Stimulated activated effector memory CD8-positive, alpha-beta T cell treated with anti-CD3 and anti-CD28 coated beads, Interleukin-12 subunit alpha, Interleukin-12 subunit beta, amount 100 ng/mL, for 72 hours (primary cell): ENCODE measurements around the gene PLEKHF1.
"Not testable (repeated sequence)": the region's sequence is repeated elsewhere in the genome, so short reads cannot be mapped to it uniquely, and the experiment has no call there.

Experiments
- ATAC-seq: fragments of 150-1000 bp; cut with Tn5 transposase; 2 replicates; pipeline ENCODE4 v1.10.0; 2021
- DNase-seq, 2 donors: peaks; one replicate each; pipeline ENCODE4 v3.0.0; 2021 to 2022; ENCODE audit warnings: low spot score in 2 of 2
- H3K27ac Mint-ChIP-seq: one replicate; pipeline ENCODE4 v1.8.0; 2022; ENCODE audit warnings: mild to moderate bottlenecking, mixed read lengths
- H3K36me3 Mint-ChIP-seq: one replicate; pipeline ENCODE4 v1.8.0; 2022; ENCODE audit warnings: mild to moderate bottlenecking, mixed read lengths
- H3K4me1 Mint-ChIP-seq: one replicate; pipeline ENCODE4 v1.8.0; 2022; ENCODE audit warnings: mixed read lengths
- H3K4me3 Mint-ChIP-seq: one replicate; pipeline ENCODE4 v1.8.0; 2022; ENCODE audit warnings: mild to moderate bottlenecking, mixed read lengths
- H3K9me3 Mint-ChIP-seq: one replicate; pipeline ENCODE4 v1.8.0; 2022; ENCODE audit warnings: mixed read lengths

PLEKHF1 gene

GRCh38 chr19:29667387-29667783 lies 2.1 kb downstream of the PLEKHF1 start:
- Mint-ChIP-seq H3K9me3 (no peaks in the 10 kb centered on the region), H3K4me1 (peaks cover 69% of the 10 kb centered on the region), H3K27ac (peak overlapping the region; percentile 78), H3K36me3 (peaks cover 61% of the 10 kb centered on the region), H3K4me3 (peak overlapping the region; percentile 88)
- DNase-seq (no peak), ATAC-seq (no peak)

GRCh38 chr19:29667901-29668341 lies 2.7 kb downstream of the PLEKHF1 start:
- peaks cover 64% of the 10 kb centered on the region for H3K36me3 Mint-ChIP-seq
- peak overlapping the region; percentile 78 for H3K27ac Mint-ChIP-seq
- peak overlapping the region; percentile 88 for H3K4me3 Mint-ChIP-seq
- no peaks in the 10 kb centered on the region for H3K9me3 Mint-ChIP-seq
- peaks cover 69% of the 10 kb centered on the region for H3K4me1 Mint-ChIP-seq
- ATAC-seq = peak; percentile 29
- DNase-seq = no peak

- Mint-ChIP-seq H3K4me3 (peak overlapping the region; percentile 88), H3K4me1 (peaks cover 79% of the 10 kb centered on the region), H3K9me3 (no peaks in the 10 kb centered on the region), H3K36me3 (peaks cover 75% of the 10 kb centered on the region), H3K27ac (peak overlapping the region; percentile 78)
- DNase-seq (no peak), ATAC-seq (no peak)
These were observed 3.7 kb downstream of the PLEKHF1 start for GRCh38 chr19:29668746-29669609.

- Mint-ChIP-seq H3K27ac (peak overlapping the region; percentile 78), H3K4me3 (peak overlapping the region; percentile 88), H3K4me1 (peaks cover 80% of the 10 kb centered on the region), H3K36me3 (peaks cover 84% of the 10 kb centered on the region), H3K9me3 (no peaks in the 10 kb centered on the region)
- no peak for DNase-seq
- ATAC-seq = no peak
These were observed 5.0 kb downstream of the PLEKHF1 start for GRCh38 chr19:29670255-29670654.

GRCh38 chr19:29671026-29671392 lies 5.7 kb downstream of the PLEKHF1 start:
- peak overlapping the region; percentile 88 for H3K4me3 Mint-ChIP-seq
- not testable (repeated sequence) for ATAC-seq, DNase-seq, H3K9me3 Mint-ChIP-seq
- peaks cover 89% of the 10 kb centered on the region for H3K36me3 Mint-ChIP-seq
- peaks cover 88% of the 10 kb centered on the region for H3K4me1 Mint-ChIP-seq
- peak overlapping the region; percentile 97 for H3K27ac Mint-ChIP-seq

- peak; percentile 60 to 90 for DNase-seq
- peak; percentile 82 for ATAC-seq
- Mint-ChIP-seq H3K27ac (peak overlapping the region; percentile 97), H3K4me3 (peak overlapping the region; percentile 88), H3K4me1 (peaks cover 93% of the 10 kb centered on the region), H3K36me3 (peaks cover 89% of the 10 kb centered on the region), H3K9me3 (no peaks in the 10 kb centered on the region)
These were observed 6.3 kb downstream of the PLEKHF1 start for GRCh38 chr19:29671393-29672160.

- peaks cover 89% of the 10 kb centered on the region for H3K36me3 Mint-ChIP-seq
- peaks cover 93% of the 10 kb centered on the region for H3K4me1 Mint-ChIP-seq
- peak overlapping the region; percentile 88 for H3K4me3 Mint-ChIP-seq
- H3K9me3 Mint-ChIP-seq = no peaks in the 10 kb centered on the region
- ATAC-seq (no peak), DNase-seq (no peak)
- peak overlapping the region; percentile 97 for H3K27ac Mint-ChIP-seq
These were observed 7.2 kb downstream of the PLEKHF1 start for GRCh38 chr19:29672319-29672932.

GRCh38 chr19:29672933-29673336 lies 7.7 kb downstream of the PLEKHF1 start:
- H3K36me3 Mint-ChIP-seq = peaks cover 90% of the 10 kb centered on the region
- peak; percentile 65 to 88 for DNase-seq
- peak overlapping the region; percentile 97 for H3K27ac Mint-ChIP-seq
- peak overlapping the region; percentile 88 for H3K4me3 Mint-ChIP-seq
- peak; percentile 88 for ATAC-seq
- H3K9me3 Mint-ChIP-seq = no peaks in the 10 kb centered on the region
- H3K4me1 Mint-ChIP-seq = peaks cover 93% of the 10 kb centered on the region

GRCh38 chr19:29673451-29674371 lies 8.4 kb downstream of the PLEKHF1 start:
- Mint-ChIP-seq H3K36me3 (peaks cover 90% of the 10 kb centered on the region), H3K27ac (peak overlapping the region; percentile 97), H3K9me3 (no peaks in the 10 kb centered on the region), H3K4me1 (peaks cover 93% of the 10 kb centered on the region), H3K4me3 (peak overlapping the region; percentile 88)
- no peak for ATAC-seq
- no peak for DNase-seq

GRCh38 chr19:29674374-29675119 lies 9.3 kb downstream of the PLEKHF1 start:
- peaks cover 88% of the 10 kb centered on the region for H3K4me1 Mint-ChIP-seq

GRCh38 chr19:29675120-29675649 lies 9.9 kb downstream of the PLEKHF1 start:
- H3K9me3 Mint-ChIP-seq = no peaks in the 10 kb centered on the region
- DNase-seq (no peak), ATAC-seq (no peak)
- peak overlapping the region; percentile 47 for H3K4me3 Mint-ChIP-seq
- peaks cover 88% of the 10 kb centered on the region for H3K36me3 Mint-ChIP-seq
- peaks cover 88% of the 10 kb centered on the region for H3K4me1 Mint-ChIP-seq
- peak overlapping the region; percentile 89 for H3K27ac Mint-ChIP-seq

More at GRCh38 chr19:29674374-29675119, 9.3 kb downstream of the PLEKHF1 start:
- peaks cover 88% of the 10 kb centered on the region for H3K36me3 Mint-ChIP-seq
- no peak overlapping the region for H3K4me3 Mint-ChIP-seq
- H3K27ac Mint-ChIP-seq = peak overlapping the region; percentile 89
- no peaks in the 10 kb centered on the region for H3K9me3 Mint-ChIP-seq
- DNase-seq (no peak), ATAC-seq (no peak)

- Mint-ChIP-seq H3K27ac (peak overlapping the region; percentile 89), H3K36me3 (peaks cover 88% of the 10 kb centered on the region), H3K4me3 (peak overlapping the region; percentile 47), H3K4me1 (peaks cover 91% of the 10 kb centered on the region), H3K9me3 (no peaks in the 10 kb centered on the region)
- DNase-seq (no peak), ATAC-seq (no peak)
These were observed 10.5 kb downstream of the PLEKHF1 start for GRCh38 chr19:29675650-29676186.

- H3K36me3 Mint-ChIP-seq = peaks cover 87% of the 10 kb centered on the region
- DNase-seq = no peak
- H3K4me1 Mint-ChIP-seq = peaks cover 91% of the 10 kb centered on the region
- peak overlapping the region; percentile 47 for H3K4me3 Mint-ChIP-seq
- no peaks in the 10 kb centered on the region for H3K9me3 Mint-ChIP-seq
- ATAC-seq = no peak
- peak overlapping the region; percentile 89 for H3K27ac Mint-ChIP-seq
These were observed 11.3 kb downstream of the PLEKHF1 start for GRCh38 chr19:29676586-29676985.
